Hematopoietic multipotent progenitor cell (in vitro differentiated cells): Measurements from ENCODE around the gene ABCC12. TPM values are rescaled to one million over a fixed set of nuclear protein-coding genes. Genes with fewer than 3 reads are reported as not detected.

Source experiments
- DNase-seq, 3 donors: peaks; one replicate each; pipeline ENCODE4 v3.0.0-alpha.2; 2011 to 2015; ENCODE audit warnings: low read depth in 2 of 3, low spot score in 2 of 3
- total RNA-seq: library from RNA; depleted of rRNA; stranded (reverse); fragments of >200 nt; gene quantifications from one replicate; pipeline ENCODE4 v1.2.3, GENCODE V29; 2012

ABCC12 gene
- total RNA-seq, 1 donor, result not detected

DNA sequence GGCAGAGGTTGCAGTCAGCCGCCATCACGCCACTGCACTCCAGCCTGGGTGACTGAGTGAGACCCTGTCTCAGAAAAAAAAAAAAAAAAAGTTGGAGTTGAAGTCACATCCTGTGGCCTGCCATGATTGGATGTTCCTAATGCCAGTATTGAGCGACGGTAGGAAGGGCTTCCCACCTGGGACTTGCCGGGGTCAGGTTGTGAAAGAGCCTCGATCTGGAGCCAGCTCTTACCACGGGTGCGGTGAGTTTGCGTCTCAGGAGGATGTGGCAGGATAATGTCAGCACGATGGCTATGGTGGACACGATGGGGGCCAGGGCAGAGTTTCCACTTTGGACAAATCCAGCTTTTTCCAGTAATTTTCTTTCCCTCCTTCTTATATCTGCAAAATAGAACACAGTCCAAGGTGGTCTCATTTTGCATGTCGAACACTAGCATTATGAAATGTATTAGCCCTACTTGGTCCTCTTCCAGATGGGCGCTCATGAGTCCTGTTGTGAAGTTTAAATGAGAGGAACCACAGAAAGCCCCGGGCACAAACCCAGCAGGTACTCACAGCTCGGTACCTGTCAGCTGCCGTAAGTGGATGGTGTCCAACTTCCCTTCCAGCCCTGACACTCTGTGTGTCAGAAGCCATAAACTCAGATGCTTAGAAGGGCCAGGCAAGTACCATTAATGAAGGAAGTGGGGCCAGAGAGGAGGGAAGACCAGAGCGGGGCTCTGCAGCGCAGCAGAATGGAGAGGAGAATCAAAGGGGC lies 22.2 kb downstream of the ABCC12 start:
- no peak for DNase-seq

DNA sequence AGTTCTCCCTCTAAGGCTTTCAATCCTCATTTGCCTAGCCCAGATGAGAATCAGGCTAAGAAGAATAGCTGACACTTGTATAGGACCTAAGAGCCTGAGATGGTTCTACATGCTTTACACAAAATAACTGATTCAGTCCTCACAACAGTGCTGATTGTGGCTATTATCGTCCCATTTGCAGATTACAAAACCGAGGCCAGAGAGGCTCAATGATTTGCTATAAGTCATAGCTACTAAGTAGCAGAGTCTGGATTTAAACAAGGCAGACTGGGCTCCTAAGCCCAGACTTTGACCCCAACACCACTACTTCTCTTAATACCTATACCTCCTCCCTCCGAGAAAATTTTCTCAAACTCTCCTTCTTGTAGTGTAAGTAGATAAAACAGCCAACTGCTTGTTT lies 23.1 kb downstream of the ABCC12 start:
- no peak for DNase-seq

DNA sequence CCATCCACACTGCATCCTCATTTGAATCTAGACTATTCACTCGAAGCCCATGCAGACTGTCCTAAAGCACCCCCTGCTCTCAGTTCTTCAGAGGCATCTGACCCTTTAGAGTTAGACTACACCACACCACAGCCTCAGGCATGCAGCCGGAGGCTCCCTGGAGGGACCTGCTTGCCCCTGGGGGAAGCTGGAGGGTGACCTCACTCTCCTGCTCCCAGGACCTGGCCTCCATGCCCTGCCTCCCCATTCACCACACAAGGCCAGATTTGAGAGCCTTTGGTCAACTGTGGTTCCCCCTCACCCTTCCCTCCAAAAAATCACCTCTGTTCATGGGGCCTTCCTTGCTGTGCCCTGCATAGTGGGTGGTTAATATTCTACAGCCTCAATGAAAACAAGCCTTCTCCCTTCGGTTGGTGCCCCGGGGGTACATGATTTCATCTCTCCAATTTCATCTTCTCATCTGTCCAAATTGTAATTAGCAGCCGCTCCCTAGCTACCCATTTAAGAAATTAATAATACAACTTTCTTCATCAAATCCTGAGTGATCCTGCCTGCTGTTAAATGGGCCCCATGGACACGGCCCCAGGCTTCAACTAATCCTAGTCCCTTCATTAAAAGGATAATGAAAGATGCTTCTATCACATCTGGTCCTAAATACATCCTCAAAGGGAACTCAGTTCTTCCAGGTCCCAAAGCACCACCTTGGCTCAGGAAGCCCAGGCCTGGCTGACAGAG lies 24.4 kb downstream of the ABCC12 start:
- DNase-seq, result no peak

DNA sequence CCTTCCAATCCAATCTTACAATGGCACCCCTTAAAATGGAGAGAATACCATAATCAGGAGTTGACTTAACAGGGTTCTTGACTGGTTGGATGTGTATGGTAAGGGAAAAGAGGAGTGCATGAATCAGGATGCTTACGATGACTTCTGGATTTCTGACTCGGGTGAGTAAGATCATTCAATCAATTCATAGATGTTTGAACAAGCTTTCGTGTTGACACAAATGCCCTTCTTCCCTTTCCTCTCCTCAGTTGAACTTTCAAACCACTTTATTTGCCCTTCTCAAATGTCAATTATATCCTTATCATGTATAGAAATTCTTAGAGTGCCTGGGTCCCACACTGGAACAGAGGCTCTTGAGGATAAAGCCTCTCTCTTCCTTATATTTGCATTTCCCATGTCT lies 25.9 kb downstream of the ABCC12 start:
- no peak for DNase-seq

DNA sequence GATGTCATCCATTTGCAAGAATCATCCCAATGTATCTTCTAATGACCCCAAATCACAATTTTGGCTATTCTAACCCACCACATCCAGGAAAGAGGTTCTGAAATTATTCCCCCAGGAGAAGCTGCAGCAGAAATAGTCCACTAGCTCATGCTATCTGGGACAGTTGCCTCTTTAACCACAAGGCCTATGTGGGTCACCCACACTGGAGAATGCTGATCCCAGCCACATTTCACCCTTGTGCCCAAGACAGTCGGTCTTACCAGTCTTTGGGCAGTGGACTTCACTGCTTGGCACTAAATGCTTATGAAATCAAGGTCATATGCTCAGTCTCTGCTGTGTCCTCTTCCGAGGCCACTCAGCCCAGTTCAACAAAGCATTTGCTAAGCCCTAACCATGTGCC lies 27.0 kb downstream of the ABCC12 start:
- no peak for DNase-seq

DNA sequence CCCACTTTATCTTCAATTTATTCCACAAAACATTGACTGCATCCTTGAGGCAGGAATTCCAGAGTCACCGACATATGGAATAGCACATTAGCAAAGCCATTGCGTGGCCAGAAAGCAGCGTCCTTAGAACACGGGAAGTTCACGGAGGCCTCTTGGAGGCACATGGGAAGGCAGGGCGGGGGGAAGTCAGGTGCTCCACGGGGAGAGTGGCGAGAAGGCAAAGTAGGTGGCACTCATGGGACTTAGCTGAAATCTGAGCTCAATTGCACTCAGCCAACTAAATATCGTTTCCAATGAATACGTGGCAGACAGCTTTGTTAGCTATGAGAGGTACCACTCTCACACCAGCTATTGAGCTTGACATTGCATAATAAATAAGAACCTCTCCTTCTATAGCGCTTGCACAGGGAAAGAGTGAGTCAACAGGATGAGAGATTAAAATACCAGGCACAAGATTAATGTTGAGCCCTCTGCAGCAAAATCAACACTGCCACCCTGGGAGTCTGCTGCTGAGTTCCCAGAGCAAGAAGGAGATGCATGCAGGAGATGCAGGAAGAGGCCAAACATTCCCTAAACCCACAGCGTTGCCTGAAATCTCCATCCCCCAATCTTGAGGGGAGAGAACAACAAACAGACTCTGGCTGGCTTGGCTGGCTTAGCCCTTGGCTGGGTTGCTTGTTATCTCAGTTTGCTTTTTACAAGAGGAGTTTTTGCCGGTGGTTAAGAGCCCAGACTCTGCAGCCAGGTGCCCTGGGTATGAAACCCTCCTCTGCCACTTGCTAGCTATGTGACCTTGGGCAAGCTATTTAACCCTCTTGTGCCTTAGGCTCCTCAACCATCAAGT lies 28.8 kb downstream of the ABCC12 start:
- DNase-seq, result no peak

DNA sequence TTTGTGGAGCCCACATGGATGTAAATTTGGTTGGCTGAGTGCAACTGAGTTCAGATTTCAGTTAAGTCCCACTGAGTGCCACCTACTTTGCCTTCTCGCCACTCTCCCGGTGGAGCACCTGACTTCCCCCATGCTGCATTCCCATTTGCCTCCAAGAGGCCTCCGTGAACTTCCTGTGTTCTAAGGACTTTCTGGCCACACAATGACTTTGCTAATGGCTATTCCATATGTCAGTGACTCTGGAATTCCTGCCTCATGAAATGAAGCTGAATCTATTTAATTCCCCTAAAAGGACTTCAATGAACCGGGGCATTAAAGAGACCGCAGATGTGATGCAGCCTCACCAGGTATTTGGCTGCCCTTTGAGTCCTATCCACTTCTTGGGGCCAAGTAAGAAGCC lies 29.9 kb downstream of the ABCC12 start:
- no peak for DNase-seq

DNA sequence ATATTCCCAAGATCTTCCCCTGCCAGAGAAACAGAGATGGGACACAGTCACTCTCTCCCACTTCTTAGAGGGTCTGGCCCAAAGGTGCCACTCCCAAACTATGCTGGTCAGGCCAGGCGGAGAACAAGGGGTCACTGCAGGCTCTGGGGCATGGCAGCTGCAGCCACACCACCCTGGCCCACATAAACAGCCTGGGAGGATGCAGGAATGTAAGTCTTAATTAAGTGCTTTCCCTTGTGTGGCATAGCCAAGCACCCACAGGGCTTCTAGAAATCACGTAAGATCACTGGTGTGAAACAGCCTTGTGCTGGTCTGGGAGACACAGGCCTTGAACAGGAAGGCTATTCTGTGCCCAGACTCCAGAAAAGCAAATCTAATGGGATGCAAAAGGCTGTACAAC lies 31.5 kb downstream of the ABCC12 start:
- DNase-seq, result no peak

DNA sequence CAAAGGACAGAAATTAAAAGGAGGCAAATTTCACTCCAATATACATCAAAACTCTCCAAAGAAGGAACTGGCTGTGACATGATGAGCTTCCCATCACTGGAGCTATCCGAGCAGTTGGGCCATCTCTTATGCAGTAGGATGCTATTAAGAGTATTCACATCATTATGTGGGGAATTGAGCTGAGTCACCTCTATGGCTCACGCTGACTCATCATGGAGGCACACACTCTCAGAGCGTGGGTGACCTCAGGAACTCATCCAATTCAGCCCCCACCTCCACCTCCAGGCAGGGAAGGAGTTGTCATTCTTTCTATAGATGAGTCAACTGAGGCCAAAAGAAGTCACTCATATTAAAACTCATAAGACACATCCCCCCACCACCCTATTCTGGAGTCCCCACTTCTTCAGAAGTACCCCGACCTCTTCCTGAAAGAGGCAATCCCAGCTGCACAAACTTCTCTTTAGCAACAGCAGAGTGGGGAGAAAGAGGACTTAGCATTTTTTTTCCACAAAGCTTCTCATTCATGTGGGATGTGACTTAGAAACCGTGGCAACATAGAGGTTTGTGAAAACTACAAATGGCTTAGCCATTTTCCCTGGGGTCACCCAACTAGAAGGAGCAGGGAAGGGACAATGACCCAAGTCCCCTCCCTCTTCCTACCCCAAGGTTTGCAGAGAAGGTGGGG lies 32.5 kb downstream of the ABCC12 start:
- DNase-seq, result peak in 2 of 3 donors; percentile 15 to 24

DNA sequence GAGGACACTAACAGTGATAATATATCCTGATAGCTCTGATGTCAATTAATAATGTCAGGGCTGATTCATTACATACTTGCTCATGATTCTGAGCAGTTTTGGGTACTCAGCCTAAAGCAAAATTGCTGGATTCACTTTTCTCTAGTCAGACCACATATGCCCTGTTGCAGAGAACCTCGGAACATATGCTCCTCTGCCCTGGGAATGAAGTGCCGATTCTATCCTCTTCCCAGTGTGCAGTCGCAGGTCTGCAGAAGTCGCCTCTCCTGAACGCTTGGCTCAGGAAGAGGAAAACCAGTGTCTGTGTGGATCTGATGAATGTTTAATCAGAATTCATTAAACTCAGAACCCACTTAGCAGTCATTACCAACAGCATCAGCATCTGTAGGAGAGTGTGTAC lies 34.5 kb downstream of the ABCC12 start:
- DNase-seq, result no peak

DNA sequence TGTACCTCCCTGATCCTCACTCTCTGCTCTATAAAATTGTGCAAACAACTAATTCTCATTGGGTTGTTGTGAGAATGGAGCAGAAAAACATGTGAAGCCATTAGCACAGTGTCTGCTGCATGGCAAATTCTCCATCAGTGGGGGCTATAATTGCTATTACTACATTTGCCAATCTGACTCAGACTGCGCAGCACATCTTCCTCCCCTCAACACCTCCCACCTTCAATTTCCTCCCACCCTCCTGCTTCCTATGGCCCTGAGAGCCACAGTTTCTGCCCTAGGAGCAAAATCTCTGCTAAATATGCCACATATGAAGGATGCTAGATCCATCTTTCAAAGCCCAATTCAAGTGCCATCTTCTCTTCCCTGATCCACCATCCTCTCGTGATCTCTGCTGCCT lies 37.0 kb downstream of the ABCC12 start:
- DNase-seq, result no peak

DNA sequence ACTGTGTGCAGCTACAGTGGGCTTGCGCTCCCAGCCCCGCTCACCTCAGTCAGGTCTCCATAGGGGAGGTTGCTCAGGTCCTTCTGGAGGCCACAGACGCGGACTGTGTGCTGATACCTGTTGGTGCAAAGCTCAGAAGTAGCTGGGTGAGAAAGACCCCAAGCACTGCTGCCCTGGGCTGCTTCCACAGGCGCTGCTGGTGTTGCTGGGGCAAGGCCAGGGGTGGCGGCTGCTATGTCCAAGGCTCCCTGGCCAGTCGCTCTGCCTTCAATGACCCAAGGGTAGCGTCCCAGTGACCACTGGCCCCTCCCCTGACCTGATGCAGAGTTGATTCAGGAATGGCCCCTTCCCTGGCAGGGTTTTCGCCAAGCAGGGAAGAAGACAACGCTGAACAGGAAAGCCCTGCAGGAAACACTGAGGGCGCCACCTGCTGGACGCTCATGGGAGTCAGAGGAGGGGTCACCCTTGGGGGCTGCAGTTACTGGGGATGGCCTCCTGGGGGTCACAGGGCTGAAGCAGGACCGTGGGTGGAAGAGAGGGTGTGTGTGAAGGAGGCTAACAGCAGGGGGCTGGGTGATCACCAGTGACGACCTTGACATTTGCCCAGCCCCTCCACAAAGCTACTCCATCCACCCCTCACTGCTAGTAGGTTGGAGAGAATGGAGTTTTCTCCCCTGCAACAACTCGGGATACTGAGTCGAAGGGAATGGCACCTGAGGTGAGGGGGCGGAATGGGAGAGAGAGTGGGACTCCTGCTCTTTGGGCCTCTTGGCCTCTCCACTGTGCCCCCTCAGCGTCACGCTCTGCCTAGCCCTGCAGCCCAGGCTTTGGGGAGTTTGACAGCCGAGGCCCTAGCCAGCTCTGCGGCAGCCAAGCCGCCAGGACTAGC lies 38.3 kb downstream of the ABCC12 start:
- DNase-seq, result peak; percentile 9 to 85 (median 70)

DNA sequence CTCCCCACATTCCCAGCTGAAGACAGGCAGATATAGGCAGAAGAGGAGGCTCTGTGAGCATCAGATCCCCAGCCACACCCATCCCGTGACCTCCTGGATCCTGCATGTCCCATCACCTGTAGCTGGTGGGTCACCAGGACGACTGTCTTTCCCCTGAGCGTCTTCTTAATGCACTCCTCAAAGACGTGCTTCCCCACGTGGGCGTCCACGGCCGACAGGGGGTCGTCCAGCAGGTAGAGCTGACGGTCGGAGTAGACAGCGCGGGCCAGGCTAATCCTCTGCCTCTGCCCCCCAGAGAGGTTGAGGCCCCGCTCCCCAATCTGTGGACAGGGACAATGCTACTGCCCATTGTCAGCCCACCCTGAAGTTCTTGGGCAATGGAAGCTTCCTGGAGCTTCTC lies 40.5 kb downstream of the ABCC12 start:
- no peak for DNase-seq

DNA sequence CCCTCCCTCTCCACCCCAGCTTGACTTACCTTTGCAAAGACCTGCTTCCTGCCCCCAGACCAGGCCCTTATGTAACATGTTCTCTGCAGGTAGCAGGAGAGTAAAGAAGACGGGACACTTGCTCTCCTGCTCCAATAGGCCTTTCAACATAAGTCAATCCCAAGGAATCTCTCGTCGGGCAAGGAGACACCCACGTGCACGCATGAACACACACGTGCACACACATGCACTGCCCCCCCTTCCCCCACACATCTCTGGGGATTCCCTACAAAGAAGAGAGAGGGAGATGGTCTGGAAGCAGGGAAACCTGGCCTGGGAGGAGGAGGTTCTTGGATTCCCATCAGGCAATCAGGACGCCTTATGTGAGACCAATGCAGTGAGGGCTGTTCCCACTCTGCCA lies 41.4 kb downstream of the ABCC12 start:
- no peak for DNase-seq

DNA sequence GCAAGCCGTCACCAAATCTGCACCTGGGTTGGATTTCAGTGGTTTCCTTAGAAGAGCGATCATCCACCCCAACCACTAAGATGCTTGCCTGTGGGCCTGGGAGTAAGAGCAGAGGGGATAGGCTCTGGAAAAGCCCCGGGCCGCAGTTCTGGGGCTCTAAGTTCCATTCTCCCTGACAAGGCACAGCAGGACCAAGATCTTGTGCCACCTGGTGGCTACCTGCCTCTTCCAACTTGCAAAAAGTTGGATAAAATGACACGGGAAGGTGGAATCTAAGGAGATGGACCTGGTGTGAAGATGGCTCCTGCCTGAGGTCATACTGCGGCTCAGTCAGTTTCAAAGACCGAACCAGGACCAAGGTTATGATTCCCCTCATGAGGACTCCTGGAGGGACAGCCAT lies 42.3 kb downstream of the ABCC12 start:
- DNase-seq, result no peak

DNA sequence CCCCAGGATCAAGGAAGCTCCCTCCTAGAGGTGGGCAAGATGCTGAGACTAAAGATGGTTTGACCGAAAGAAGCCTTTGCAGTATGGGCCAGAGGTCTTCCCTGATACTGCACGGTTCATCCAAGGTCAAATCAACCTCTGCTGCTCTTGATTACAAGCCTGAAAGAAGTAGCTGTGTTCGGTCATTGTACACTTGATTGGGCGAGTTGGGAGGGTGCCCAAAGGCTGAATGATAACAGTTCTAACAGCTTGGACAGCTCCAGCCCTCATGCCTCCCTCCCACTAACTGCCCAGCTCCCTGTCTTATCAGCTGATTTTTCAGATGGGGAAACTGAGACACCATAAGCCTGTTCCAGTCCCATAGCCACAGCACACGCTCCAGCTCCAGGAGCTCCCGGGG lies 42.8 kb downstream of the ABCC12 start:
- DNase-seq, result no peak

DNA sequence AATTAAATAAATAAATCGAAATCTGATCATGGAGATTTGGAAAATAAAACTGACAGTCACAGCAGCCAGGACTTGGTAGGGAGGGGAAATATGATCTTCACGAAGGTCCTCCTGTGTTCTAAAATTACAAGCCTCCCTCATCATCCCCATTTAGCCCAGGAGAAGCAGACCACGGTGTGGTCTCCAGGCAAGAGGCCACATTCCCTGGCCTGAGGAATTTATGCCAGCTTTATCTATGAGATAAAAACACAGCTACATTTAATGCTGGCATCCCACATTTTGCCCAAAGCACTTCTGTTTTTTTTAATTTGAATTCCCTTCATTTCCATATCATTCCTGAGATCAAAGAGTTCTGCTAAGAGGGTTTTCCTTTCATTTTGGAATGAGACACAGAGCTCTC lies 43.2 kb downstream of the ABCC12 start:
- no peak for DNase-seq

DNA sequence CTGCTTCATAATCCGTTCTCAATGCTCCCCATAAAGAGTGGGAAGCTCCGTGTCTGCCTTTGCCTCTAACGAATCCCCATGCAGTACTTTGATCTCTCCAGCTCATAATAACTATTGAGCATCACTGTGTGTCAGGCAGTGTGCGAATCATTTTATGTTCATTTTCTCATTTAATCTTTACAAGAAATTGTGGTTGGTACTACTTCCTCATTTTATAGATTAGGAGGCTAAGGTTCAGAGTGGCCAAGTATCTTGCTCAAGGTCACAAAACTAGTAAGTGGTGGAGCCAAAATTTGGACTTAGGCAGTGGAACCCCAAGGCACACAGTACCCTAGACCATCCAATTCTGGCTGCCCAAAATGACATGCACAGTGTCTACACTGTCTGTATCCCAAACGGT lies 44.8 kb downstream of the ABCC12 start:
- DNase-seq, result peak in 1 of 3 donors; percentile 4

DNA sequence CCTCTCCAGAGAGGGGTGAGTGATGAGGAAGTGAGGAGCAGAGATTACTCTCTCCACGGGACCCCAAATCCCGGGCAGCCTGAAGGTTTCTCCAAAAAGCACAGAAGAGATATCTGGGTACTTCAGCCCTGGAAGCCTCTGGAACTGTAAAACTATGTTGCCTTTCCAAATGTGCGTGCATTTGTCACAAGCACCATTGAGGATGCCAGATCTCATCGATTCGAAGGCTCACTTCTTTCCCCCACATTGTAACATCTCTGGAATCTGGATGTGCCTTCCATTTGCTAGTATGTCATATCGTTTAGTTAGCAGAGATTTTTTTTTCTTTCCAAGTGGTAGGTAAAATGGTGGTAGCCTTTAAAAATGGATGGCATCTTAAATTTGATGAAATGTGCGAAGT lies 45.8 kb downstream of the ABCC12 start:
- no peak for DNase-seq

DNA sequence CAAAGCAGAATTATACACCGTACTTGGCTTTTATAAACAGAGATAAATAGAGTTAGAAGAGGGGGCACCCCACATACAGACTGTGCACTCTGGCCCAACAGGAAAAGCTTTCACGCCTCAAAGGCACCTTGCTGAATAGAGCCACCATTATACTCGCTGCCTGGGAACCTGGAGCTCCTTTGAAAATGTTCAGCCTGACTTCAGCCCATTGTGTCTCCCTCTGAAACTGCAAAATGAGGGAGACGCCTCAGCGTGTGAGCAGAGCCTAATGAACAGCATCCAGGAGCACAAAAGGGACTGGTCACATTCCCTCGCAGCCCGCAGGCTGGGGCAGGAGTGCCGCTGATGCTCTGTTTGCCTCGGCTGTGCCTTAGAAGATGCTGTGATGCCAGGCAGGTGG lies 46.3 kb downstream of the ABCC12 start:
- DNase-seq, result no peak
